ENCODE data around the gene KRTAP9-9.

DNA sequence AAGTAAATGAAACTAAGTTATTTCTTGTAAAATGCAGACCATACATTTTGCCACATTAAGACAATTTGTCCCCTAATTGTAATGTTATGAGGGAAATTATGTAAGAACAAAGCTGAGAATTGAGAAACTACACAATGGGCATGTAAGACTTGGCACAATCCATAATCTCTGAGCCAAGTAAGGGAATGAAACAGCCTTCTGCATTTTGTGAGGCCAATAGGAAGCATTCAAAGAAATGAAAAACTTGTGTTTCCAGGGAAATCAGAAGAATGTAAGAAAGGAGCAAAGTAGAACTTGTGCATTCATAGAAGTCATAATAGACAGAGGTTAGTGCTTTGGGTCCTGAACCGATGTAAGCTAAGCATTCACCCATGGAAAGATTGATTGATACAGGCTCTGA lies 3.9 kb upstream of the KRTAP9-9 start:
- TF ChIP-seq, protein P1, sequence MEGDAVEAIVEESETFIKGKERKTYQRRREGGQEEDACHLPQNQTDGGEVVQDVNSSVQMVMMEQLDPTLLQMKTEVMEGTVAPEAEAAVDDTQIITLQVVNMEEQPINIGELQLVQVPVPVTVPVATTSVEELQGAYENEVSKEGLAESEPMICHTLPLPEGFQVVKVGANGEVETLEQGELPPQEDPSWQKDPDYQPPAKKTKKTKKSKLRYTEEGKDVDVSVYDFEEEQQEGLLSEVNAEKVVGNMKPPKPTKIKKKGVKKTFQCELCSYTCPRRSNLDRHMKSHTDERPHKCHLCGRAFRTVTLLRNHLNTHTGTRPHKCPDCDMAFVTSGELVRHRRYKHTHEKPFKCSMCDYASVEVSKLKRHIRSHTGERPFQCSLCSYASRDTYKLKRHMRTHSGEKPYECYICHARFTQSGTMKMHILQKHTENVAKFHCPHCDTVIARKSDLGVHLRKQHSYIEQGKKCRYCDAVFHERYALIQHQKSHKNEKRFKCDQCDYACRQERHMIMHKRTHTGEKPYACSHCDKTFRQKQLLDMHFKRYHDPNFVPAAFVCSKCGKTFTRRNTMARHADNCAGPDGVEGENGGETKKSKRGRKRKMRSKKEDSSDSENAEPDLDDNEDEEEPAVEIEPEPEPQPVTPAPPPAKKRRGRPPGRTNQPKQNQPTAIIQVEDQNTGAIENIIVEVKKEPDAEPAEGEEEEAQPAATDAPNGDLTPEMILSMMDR (IDR thresholded peaks at IDR 0.05), result no peak
- TF ChIP-seq EZH2 (IDR thresholded peaks at IDR 0.05; ENCODE audit: borderline replicate concordance, insufficient read depth, low read depth, low read length, poor library complexity, severe bottlenecking), result no peak

Measured in B cell (primary cell).